Measurements from ENCODE around the gene DNAL1. TPM values are rescaled to one million over a fixed set of nuclear protein-coding genes. Genes with fewer than 3 reads are reported as not detected.

Gene DNAL1
- polyA plus RNA-seq, 1 of the 3 experiments (the other 2 are of a cell fraction): 2.6 TPM

- peak; percentile 58 for DNase-seq
- ChIA-PET CTCF (interaction anchor here (0.7 to 4.0 kb wide), 6 partner anchors 8 to 101 kb away, joined by 3 to 20 read pairs (median 7); no protein-coding TSS in a partner anchor), POLR2A (interaction anchor here (1.1 kb wide), 1 partner anchor 18 kb away, joined by 3 read pairs; no protein-coding TSS in a partner anchor)
- no peaks in the 10 kb centered on the region for H3F3A ChIP-seq (replicated peaks; ENCODE audit: insufficient read depth)
- H3K9me2 ChIP-seq: no peaks in the 10 kb centered on the region
- peak overlapping the region; percentile 60 for H3K4me2 ChIP-seq
- H3K4me3 ChIP-seq (ENCODE audit: low read depth in 2 of 2, low read length in 1 of 2): no peak overlapping the region
- H3K9me3 ChIP-seq: no peaks in the 10 kb centered on the region
- H3K27me3 ChIP-seq (ENCODE audit: insufficient read depth): no peaks in the 10 kb centered on the region
- H4K20me1 ChIP-seq (ENCODE audit: insufficient read depth): peaks cover 67% of the 10 kb centered on the region
- peaks cover 0 to 9% of the 10 kb centered on the region in 2 experiments for H3K36me3 ChIP-seq (replicated peaks in 1 of 2; ENCODE audit: control insufficient read depth in 1 of 2, insufficient read depth in 2 of 2, low read length in 1 of 2)
- peaks cover 73% of the 10 kb centered on the region for H3K79me2 ChIP-seq (ENCODE audit: insufficient read depth)
- no peak overlapping the region for H2AFZ ChIP-seq (ENCODE audit: low read depth)
- WGBS (ENCODE audit: low lambda C conversion rate): 60% methylated on average over 11 of the region's 12 CpGs
- H3K27ac ChIP-seq (ENCODE audit: low read depth in 2 of 2, low read length in 1 of 2): peak overlapping the region; percentile 9 to 20; a peak in 3 of 4 replicates
- peaks cover 28 to 67% of the 10 kb centered on the region in 2 experiments; a peak in 3 of 4 replicates for H3K4me1 ChIP-seq (ENCODE audit: control insufficient read depth in 1 of 2, insufficient read depth in 2 of 2, low read depth in 1 of 2, low read length in 1 of 2)
- peak overlapping the region; percentile 23; the same call in 1 of the 2 replicates for H3K9ac ChIP-seq
- peak; percentile 27; the same call in 1 of the 2 replicates for TF ChIP-seq JUND (IDR thresholded peaks at IDR 0.05)
- TF ChIP-seq FOSL2 (IDR thresholded peaks at IDR 0.05; ENCODE audit: borderline replicate concordance, low read depth): peak; percentile 68; the same call in 1 of the 2 replicates
- no peak for TF ChIP-seq SIN3A (IDR thresholded peaks at IDR 0.05; ENCODE audit: borderline replicate concordance, low read depth, low read length)
Observed at GRCh38 chr14:73741386-73741875, 96.6 kb downstream of the DNAL1 start.

- Histone ChIP-seq H3K27ac (ENCODE audit: low read depth in 2 of 2, low read length in 1 of 2) (peak overlapping the region; percentile 9 to 20; a peak in 3 of 4 replicates), H3K4me3 (ENCODE audit: low read depth in 2 of 2, low read length in 1 of 2) (no peak overlapping the region), H2AFZ (ENCODE audit: low read depth) (no peak overlapping the region), H3F3A (replicated peaks; ENCODE audit: insufficient read depth) (no peaks in the 10 kb centered on the region), H3K27me3 (ENCODE audit: insufficient read depth) (no peaks in the 10 kb centered on the region), H3K9me3 (no peaks in the 10 kb centered on the region), H4K20me1 (ENCODE audit: insufficient read depth) (peaks cover 73% of the 10 kb centered on the region), H3K36me3 (replicated peaks in 1 of 2; ENCODE audit: control insufficient read depth in 1 of 2, insufficient read depth in 2 of 2, low read length in 1 of 2) (peaks cover 0 to 6% of the 10 kb centered on the region in 2 experiments), H3K9ac (peak overlapping the region; percentile 23; the same call in 1 of the 2 replicates), H3K4me1 (ENCODE audit: control insufficient read depth in 1 of 2, insufficient read depth in 2 of 2, low read depth in 1 of 2, low read length in 1 of 2) (peaks cover 31 to 73% of the 10 kb centered on the region in 2 experiments; a peak in 3 of 4 replicates), H3K79me2 (ENCODE audit: insufficient read depth) (peaks cover 78% of the 10 kb centered on the region), H3K9me2 (no peaks in the 10 kb centered on the region), H3K4me2 (peak overlapping the region; percentile 60)
- CTCF ChIA-PET: interaction anchor here (0.7 to 5.7 kb wide), 7 partner anchors 8 to 100 kb away, joined by 3 to 27 read pairs (median 8); no protein-coding TSS in a partner anchor
- DNase-seq: peak; percentile 44
- WGBS (ENCODE audit: low lambda C conversion rate): 95% methylated on average over 10 of the region's 17 CpGs
- POLR2A ChIA-PET: no interaction called here
- TF ChIP-seq TAF1 (IDR thresholded peaks at IDR 0.05; ENCODE audit: borderline replicate concordance, low read depth, low read length) (no peak), TCF12 (IDR thresholded peaks at IDR 0.05) (no peak), IRF3 (IDR thresholded peaks at IDR 0.05; ENCODE audit: low read depth, low read length) (no peak), FOXJ3 (CRISPR knock-in tag; IDR thresholded peaks at IDR 0.05) (no peak), GABPA (IDR thresholded peaks at IDR 0.05; ENCODE audit: low read depth) (no peak)
Observed at GRCh38 chr14:73741876-73742519, 97.2 kb downstream of the DNAL1 start.
